NCI-H748 (cell line): ENCODE data around the gene LHX2.
A peak's percentile ranks its signal among the peaks of the same experiment; 100 is the strongest.

Experiments used
- DNase-seq: peaks from one replicate; lab custom pipeline; 2025; ENCODE audit not compliant: unreplicated experiment; lab: John Stamatoyannopoulos, UW

Gene LHX2

DNA sequence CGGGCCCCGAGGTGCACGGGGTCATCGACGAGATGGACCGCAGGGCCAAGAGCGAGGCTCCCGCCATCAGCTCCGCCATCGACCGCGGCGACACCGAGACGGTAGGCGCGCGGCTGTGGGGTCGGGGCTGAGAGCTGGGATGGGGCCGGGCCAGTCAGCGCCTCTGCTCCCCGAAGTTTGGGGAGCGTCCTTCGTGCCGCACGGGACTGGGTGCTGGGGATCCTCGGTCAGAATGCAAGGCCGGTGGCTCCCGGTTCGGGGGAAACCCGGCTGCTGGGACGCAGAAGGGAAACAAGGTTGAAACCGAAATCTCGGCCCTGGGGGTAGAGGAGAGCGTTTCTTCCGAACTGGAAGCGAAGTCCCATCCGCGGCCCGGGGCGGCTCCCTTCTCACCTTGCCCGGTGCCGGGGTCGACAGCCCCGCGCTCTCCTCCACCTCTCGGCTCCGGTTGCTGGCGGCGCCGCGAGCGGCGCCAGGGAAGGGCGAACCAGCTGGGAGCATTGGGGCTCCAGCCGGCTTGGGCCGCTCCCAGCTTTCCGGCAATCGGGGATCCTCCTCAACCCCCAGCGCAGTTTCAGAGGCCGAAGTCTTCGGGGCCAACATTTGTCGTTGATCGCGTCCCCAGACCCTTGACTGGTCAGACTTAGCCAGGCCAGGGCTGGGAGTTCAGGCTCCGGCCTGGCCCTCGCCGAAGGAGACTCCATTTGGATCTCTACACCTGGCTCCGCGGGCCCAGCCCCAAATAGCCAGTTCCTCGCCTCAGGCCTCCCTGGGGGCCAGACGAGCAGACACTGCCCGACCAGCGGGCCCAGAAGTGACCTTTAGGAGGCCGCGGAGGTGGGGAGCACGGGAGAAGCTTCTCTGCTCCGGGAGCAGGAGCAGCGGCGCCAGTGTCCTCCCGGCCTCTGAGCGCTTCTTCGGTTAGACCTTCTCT lies 1.1 kb downstream of the LHX2 start:
- no peak for DNase-seq

DNA sequence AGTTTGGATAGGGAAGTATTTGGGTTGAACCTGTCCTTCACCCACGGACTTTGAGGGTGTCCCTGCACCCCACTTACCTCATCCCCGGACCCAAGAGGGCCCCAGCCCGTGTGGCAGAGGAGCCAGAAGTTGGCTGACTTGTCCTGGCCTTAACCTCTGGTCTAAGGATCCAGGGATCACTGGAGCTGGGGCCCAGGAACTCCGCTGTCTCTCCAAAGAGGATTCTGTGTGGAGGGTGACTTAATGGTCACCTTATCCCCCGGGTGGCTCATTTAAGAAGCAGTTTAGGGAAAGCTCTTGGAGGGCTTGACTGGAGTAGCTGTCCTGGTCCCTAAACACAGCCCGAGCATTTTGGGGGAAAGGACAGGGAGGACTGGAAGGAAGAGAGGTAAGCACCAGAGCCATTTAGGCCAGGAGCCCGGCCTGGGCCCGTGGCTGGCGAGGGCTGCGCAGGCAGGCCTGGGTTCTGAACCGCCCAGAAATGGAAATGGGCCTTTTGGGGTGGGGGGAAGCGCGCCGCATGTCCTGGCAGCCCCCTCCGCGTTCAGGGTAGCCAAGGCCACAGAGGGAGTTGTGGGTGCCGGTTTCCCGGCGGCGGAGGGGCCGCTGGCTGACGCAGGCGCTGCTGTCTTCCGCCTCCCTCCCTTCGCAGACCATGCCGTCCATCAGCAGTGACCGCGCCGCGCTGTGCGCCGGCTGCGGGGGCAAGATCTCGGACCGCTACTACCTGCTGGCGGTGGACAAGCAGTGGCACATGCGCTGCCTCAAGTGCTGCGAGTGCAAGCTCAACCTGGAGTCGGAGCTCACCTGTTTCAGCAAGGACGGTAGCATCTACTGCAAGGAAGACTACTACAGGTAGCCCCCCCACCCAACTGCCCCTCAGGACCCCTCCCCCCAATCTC lies 2.0 kb downstream of the LHX2 start:
- no peak for DNase-seq

DNA sequence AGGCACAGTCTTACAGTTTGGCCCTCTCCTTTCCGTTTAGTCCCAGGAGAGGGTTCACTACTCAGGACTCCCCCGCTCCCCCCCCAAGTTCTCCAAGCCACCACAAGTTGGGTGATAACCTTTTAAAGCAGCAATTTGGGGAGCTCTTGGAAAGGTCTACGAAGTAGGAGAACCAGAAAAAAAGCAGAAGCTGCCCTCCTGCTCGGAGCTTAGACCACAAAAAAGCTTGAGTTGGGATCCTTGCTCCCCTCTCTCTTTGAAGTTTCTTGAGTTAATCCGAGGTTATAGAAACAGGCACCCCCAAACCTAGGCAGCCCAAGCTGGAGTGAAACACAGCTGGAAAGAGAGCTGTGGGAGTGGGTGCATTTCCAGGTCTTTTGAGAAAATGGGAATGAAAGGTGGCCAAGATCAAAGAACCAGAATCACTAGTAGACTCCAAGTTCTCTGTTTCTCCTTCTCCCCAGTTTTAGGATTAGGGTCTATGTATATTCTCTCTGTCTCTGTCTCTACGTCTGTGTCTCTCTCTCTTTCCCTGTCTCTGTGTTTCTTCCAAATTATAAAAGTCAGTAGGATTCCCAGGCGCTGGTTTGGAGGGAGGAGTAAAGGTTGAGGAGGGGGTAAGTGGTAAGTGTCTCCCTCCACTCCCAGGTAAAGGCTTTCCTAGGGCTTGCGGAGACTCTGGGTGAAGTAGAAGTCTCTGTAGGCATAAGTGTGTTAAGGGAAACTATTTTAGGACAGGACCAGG lies 2.8 kb downstream of the LHX2 start:
- no peak for DNase-seq

DNA sequence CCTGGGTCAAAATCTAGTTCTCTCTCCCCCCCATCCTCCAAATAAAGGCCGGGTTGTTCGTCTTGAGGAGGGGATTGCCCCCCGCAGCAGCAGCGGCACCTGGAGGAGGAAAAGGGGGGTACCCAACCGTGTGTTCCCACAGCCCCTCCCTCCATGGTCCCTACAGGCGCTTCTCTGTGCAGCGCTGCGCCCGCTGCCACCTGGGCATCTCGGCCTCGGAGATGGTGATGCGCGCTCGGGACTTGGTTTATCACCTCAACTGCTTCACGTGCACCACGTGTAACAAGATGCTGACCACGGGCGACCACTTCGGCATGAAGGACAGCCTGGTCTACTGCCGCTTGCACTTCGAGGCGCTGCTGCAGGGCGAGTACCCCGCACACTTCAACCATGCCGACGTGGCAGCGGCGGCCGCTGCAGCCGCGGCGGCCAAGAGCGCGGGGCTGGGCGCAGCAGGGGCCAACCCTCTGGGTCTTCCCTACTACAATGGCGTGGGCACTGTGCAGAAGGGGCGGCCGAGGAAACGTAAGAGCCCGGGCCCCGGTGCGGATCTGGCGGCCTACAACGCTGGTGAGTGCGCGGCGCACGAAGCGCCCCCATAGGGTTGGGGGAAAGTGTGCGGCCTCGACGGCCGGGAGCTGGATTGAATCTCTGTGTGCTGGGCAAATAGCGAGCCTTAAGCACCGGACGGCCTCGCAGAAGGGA lies 3.5 kb downstream of the LHX2 start:
- no peak for DNase-seq

DNA sequence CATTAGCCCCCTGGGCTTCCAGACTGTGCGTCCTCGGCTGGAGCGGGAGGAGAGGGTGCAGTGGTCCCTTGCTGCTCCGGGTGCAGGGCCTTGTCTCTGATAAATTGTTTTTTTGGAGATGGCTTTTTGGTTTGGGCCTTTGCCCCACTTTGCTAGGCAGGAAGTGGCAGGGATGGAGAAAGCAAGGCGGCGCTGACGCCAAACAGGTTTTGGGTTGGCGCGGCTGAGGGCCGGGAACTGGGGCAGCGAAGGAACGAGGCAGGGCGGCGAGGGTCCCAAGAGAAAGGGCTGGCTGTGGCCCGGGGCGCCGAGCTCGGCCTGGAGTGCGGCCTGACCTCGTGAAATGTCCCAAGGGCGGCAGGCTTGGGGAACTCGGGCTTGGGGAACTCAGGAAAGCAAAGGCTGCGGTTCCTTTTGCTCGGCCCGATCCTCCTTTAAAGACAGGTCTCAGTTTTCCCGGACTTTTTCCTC lies 4.1 kb downstream of the LHX2 start:
- DNase-seq = no peak

DNA sequence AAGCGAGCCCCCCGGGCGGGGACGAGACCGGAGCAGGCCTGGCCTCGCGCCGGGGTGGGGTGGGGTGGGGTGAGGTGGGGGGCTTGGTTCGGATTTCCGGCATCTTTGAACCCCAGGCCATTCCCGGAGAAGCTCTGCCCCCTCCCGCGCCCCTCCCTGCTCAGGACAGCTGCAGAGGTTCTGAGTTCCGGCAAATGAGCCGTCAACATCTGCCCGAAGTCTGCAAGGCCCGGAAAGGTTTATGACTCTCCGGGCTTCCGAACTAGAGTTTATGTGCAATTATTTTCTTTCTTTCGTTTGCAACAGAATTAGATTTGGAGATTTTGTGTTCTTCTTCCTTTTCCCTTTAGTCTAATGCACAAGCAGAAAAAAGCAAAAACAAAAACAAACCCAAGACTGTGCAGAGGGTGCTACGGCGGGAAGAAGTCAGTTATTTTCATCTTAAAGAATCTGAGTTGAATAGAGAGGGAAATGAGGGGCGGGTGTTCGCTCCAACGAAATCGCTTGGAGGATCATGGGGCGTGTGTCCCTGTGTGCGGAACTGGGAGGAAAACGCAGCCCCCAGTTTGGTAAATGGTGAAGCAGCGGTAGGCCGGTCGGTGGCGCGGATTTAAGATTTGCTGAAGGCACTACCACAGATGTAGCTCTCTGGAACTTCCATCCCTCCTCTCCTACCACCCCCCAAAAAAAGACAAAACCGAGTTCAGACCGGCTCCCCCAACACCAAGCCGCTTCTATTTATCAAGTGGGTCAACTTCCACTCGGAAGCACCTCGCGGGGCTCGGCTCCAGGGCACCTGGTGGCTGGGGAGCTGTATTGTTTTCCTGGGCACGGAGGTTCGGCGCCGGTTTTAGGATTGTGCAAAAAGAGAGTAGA lies 4.8 kb downstream of the LHX2 start:
- no peak for DNase-seq

DNA sequence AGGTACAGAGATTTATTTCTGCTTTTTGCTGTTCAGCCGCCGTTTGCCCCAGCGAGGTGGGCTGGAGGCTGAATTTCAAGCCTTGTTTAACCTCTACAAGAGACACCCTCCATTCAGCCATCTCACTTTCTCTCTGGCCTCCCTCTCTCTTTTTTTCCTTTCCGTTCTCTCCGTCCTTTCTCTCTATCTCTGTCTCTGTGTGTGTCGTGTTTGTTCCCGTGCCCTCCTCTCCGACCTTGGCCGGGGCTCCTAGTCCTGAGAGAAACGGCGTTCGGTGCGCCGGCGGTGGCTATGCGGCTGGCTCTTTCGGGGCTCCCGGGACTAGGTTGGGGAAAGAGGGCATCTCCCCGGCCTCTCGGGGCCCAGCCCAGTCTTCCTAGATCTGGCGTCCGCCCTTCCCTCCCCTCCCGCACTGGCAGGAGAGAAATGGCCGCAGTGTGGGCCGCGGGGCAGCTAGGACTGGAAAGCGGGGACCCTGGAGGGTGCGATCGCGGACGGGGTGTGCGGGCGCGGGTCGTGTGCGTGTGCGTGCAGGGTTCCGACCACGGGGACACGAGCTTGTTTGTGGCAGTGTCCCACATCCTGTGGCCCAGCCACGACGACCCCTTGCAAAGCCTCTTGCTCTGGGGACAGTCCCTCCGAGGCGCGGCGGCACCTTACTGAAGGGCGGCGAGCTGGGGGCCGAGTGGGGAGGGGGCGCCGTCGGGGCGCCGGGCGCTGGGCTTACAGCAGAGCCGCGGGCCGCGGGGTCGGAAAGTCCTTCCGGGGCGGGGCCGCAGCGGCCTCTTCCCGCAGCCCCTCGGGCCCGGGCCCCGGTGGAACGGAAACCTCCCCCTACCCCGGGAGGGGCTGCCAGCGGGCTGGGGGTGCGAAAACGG lies 5.7 kb downstream of the LHX2 start:
- no peak for DNase-seq

DNA sequence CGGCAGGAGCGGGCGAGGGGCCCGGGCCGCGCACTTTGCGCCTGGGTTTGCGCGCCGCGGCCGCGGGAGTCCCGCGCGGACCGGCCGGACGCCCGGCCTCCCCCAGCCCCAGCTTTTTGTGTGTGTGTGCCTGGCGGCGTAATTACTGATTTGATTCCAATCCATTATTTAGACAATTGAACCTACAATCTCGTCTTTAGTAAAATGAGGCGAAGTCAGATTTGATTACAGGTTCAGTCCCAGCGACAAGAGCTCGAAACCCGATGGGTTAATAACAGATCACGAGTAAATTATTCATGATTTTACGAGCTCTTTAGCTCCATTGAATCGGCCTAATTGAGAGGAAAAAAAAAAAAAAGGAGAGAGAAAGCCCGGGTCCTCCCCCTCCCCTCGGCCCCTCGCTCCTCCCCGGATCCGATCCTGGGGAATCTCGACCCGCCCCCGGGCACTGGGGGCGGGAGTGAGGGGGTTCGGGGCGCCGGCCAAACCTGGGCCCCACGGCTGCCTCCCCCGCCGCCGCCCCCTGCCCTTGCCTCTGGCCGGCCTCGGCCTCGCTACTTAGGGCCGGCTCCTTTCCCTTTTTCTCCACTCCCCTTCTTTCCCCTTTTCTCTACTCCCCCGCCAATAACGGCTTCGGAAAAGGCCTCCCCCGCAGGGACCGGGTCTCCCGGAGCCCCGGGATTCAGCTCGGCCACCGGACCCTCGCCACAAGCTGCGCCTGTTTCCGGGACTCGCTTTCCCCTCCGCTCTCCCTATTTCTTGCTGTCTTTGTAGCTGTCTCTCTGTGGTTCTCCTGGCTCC lies 6.6 kb downstream of the LHX2 start:
- peak; percentile 63 for DNase-seq

DNA sequence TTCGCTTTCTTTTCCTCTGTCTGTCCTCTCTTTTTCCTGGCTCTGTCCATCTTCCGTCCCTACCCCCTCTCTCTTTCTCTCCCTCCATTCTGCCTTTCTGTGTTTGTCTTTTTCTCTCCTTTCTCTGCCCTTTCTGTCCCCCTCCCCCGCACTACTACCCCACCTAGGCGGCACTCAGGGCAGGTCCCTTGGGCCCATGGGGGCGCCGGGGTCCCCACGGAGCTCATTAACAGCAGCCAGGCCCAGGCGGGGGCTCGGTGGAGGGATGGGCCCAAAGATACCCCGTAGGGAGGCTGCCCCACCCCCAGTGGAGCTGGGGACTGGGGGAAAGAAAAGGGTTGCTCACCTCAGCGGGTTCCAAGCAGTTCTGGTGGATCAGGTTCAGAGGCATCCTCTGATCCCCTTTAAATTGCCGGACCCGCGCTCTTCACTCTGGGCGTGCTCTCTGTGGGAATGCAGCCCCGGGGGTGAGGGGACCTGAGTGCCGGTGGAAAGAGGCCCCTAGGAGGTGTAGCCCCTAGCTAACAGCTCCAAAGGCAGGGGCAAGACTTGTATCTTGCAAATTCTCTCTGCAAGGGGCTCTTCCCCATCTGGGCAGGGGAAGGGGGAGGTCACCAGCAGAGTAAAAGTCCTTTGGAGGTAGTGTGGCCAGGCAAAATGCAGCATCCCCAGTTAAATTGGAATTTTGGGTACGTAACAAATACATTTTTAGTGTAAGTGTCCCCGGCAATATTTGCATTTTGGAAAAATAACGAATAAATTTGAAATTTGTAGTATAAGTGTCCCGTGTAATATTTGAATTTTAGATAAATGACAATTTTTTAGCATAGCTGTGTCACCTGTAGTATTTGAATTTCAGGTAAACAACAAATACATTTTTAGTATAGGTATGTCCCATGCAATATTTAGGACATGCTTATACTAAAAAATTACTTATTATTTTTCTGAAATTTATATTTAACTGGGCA lies 7.4 kb downstream of the LHX2 start:
- DNase-seq = no peak

DNA sequence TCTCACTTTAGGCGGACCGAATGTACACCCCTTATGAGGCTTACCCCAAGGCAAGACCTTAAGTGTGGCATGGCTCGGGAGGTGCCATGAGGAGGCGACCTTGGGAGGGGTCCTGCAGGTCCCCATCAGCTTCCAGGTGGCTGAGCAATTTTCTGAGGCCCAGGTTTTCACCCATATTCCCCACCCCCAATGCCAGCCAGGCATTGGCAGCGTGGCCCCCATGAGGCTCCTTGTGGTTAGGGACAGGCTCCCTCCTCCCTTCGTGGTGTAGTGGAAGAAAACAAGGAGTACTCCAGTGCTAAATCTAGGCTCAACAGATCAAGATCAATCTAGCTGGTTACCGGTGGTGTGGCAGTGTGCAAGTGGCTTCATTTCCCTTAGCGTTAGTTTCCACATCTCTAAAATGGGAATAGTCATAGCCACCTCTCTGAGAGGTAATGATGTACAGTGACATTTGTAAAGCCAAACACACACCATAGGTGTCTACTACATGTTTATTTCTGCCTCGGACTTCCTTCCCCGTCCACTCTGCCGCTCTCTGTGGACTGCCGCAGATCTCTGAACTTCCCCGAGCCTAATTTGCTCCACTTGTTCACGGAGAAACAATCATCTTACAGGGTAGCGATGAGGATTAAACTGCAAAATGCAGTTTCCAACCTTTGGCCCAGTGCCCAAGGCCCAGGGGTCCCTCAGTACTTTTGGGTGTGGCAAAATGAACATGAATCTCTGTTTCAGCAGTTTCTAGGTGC lies 8.4 kb downstream of the LHX2 start:
- DNase-seq = no peak

DNA sequence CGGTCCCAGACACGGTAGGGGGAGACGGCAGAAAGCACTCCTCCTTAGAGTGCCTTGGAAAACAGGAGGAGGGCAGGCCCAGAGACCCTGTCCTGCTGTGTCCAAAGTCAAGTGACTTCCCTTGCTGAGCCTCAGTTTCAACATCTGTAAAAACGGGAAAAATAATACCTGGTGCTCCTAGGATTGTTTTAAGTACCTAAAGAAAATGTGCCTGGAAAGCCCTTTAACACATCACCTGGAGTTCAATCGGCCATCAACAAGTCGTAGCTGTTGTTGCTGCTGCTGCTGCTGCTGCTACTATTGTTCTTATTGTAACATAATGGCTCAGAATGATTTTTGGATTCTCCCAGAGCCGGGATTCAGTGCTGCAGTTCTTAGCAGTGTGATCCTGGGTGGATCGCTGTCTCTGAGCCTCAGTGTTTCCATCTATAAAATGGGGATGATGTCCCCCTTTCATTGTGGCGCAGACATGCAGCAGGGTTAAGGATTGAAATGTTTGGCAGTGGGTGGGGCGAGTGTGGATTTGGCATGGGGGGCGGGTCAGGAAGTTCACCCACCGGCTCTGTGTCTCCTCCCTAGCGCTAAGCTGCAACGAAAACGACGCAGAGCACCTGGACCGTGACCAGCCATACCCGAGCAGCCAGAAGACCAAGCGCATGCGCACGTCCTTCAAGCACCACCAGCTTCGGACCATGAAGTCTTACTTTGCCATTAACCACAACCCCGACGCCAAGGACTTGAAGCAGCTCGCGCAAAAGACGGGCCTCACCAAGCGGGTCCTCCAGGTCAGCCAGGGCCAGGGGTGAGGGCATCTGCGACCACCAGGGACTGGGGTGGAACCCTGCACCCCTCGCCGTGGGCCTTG lies 9.2 kb downstream of the LHX2 start:
- DNase-seq = no peak

DNA sequence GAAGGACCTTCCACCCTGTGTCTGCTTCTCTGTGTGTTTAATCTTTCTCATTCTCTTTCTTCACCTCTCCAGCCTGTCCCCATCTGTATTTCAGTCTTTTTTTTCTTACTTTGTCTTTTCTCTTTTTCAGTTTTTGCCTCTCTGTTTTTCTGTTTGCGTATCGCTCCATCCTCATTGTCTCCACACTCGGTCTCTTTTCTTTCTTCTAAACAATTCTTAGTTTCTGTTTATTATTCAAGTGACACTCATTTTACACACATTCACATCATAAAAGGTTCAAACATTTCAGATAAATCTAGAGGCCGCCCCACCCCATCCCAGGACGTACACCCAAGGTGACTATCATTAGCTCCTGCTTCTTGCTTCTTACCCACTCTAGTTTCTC lies 9.8 kb downstream of the LHX2 start:
- no peak for DNase-seq

DNA sequence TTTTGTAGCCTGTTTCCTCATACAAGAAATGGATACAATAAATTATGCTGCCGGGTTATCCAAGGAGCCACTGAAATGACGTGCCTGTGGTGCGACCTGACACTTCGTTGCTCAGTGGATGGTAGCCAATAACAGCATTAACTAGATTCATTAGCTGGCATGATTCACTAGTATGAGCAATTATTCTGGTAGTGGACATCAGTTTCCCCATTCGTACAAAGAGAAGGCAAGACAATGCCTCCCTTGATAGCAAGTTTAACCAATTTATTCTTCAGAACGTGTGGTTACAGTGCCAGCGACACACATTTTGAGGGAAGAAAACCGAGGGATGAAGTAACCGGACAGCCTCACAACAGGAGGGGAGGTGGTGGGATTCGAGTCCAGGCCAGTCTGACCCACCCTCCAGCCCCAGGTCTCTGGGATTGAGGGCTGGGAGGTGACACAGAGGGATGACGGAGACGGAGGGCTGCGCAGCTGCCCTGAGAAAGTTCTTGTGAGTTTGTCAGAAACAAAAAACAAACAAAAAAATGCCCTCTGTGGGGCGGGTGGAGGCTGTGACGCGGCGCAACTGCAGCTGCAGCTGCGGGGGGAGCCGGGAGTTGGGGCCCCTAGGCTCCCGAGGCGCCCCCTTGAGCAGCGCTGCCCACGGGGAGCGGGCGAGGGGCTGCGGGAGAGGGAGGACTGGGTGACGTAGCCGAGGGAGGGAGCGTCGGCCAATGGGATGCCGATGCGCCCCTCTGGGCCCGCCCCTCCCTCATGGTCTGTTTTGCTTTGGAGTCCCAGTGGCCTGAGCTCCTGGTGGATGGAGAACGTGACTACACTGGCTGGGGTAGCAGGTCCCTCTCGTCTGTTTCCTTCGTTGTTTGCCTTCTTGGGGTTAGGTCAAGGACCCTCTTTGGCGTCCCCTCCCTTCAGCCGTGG lies 10.9 kb downstream of the LHX2 start:
- DNase-seq = no peak

DNA sequence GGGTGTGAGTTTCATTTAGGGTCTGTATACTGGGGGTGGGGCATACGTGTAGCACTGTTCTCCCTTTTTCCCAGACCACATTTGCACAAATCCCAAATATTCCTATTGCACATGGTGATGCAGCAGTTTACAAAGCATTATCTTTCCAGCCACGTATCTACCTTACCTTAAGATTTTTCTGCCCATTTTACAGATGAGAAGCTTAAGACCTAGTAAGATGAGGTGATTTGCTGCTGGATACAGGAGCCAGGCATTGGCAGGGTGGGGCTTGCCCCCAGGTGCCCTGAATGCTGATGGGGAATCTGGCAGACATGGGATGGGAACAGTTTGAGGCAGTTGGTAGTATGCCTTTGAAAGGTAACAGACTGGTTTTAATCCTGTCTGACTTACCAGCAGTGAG lies 12.5 kb downstream of the LHX2 start:
- DNase-seq = no peak
